HAP-1 (cell line): ENCODE results near the gene NCKAP5.
"Not testable (repeated sequence)": the region's sequence is repeated elsewhere in the genome, so short reads cannot be mapped to it uniquely, and the experiment has no call there.

Experiments used
- DNase-seq, 2 experiments: peaks; one replicate each; pipeline ENCODE4 v3.0.0-alpha.2; 2016 to 2020; ENCODE audit warnings: low spot score in 2 of 2
- H3K27me3 ChIP-seq: fragments of 250-450 bp; sonication (Bioruptor Pico); 2 replicates; pipeline ENCODE4 v1.5.1; 2020; ENCODE audit warnings: low read depth, mild to moderate bottlenecking, moderate library complexity
- H3K36me3 ChIP-seq: fragments of 250-450 bp; sonication (Bioruptor Pico); replicated peaks from 2 replicates; pipeline ENCODE4 v1.5.1; 2020; ENCODE audit warnings: mild to moderate bottlenecking
- H3K4me1 ChIP-seq: fragments of 250-450 bp; sonication (Bioruptor Pico); 2 replicates; pipeline ENCODE4 v1.5.1; 2020; ENCODE audit warnings: mild to moderate bottlenecking
- H3K4me3 ChIP-seq: fragments of 250-450 bp; sonication (Bioruptor Pico); 2 replicates; pipeline ENCODE4 v1.5.1; 2020; ENCODE audit warnings: mild to moderate bottlenecking, moderate library complexity
- H3K9me3 ChIP-seq: fragments of 250-450 bp; sonication (Bioruptor Pico); 2 replicates; pipeline ENCODE4 v1.5.1; 2020; ENCODE audit warnings: mild to moderate bottlenecking, moderate library complexity
- in situ Hi-C: fragments of 300-500 bp; cut with MboI; formaldehyde crosslinking; loops from 3 replicates; pipeline ENCODE4 v1.14.3; 2020; ENCODE audit warnings: low sequenced_read_pairs, inconsistent platforms, mixed read lengths

NCKAP5 gene

DNA sequence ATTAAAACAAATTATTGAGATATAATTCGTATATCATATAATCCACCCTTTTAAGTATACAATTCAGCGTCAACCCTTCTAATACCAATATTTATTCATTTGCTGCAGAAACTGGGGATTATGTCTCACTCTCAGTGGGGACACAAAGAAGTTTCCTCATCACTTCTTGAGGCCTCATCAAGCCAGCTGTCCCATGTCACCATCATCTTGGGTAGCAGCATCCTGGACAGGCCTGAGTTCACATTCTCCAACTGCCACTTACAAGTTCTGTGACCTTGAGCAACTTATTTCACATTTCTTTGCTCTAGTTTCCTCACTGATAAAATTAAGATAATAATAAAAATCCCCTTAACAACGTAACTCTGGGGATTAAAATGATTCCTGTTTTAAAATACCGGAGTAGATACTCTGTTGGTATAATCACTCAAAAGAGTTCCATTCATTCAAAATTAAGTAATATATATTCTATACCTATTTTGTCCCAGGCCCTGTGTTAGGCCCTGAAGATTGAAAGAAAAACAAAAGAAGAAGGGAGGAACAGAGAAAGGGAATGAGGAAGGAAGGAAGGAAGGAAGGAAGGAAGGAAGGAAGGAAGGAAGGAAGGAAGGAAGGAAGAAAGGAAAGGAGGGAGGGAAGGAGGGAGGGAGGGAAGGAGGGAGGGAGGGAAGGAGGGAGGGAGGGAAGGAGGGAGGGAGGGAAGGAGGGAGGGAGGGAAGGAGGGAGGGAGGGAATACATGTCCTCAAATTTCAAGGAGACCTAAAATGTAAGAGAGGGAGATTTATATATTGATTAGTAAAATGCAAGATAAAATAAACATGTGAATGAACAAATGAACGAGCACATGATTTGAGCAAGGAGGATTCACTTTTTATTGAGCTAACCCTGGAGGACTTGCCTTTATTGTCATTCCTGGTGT lies 42.4 kb downstream of the NCKAP5 start:
- H3K4me3 ChIP-seq, result no peak overlapping the region
- no peaks in the 10 kb centered on the region for H3K36me3 ChIP-seq
- no peaks in the 10 kb centered on the region for H3K27me3 ChIP-seq
- in situ Hi-C loops, result no loop called here
- no peaks in the 10 kb centered on the region; the same call in 1 of the 2 replicates for H3K4me1 ChIP-seq
- no peak for DNase-seq
- H3K9me3 ChIP-seq, result no peaks in the 10 kb centered on the region

GRCh38 chr2:133525090-133525489 lies 43.2 kb downstream of the NCKAP5 start:
- no peaks in the 10 kb centered on the region; the same call in 1 of the 2 replicates for H3K4me1 ChIP-seq
- H3K4me3 ChIP-seq, result no peak overlapping the region
- no peaks in the 10 kb centered on the region for H3K27me3 ChIP-seq
- no peak for DNase-seq
- in situ Hi-C loops, result no loop called here
- H3K36me3 ChIP-seq, result no peaks in the 10 kb centered on the region
- no peaks in the 10 kb centered on the region for H3K9me3 ChIP-seq

DNA sequence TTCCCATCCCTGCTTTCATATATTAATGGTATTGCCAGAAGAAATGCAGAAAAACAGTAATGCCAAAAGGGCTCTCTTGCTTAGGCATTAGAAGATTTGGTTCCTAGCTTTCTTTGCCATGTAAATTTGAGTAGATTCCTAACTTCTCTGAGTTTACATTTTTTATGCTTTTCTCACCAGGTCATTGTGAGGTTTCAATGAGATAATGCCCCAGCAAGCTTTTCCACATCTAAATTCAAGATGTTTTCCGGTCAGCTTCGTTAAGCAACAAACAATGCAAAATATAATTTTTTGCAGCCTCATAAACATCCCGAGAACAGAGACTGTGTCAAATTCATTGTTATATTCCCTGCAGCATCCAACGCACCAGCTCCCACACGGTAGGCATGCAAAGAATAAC lies 44.9 kb downstream of the NCKAP5 start:
- H3K9me3 ChIP-seq, result no peaks in the 10 kb centered on the region
- in situ Hi-C loops, result no loop called here
- no peaks in the 10 kb centered on the region; the same call in 1 of the 2 replicates for H3K4me1 ChIP-seq
- H3K4me3 ChIP-seq, result no peak overlapping the region
- H3K36me3 ChIP-seq, result no peaks in the 10 kb centered on the region
- DNase-seq, result no peak
- no peaks in the 10 kb centered on the region for H3K27me3 ChIP-seq

- Histone ChIP-seq H3K4me1 (no peaks in the 10 kb centered on the region; the same call in 1 of the 2 replicates), H3K36me3 (no peaks in the 10 kb centered on the region), H3K4me3 (no peak overlapping the region), H3K27me3 (no peaks in the 10 kb centered on the region), H3K9me3 (no peaks in the 10 kb centered on the region)
- in situ Hi-C loops, result no loop called here
- no peak for DNase-seq
These were observed 46.1 kb downstream of the NCKAP5 start for GRCh38 chr2:133522204-133522603.

DNA sequence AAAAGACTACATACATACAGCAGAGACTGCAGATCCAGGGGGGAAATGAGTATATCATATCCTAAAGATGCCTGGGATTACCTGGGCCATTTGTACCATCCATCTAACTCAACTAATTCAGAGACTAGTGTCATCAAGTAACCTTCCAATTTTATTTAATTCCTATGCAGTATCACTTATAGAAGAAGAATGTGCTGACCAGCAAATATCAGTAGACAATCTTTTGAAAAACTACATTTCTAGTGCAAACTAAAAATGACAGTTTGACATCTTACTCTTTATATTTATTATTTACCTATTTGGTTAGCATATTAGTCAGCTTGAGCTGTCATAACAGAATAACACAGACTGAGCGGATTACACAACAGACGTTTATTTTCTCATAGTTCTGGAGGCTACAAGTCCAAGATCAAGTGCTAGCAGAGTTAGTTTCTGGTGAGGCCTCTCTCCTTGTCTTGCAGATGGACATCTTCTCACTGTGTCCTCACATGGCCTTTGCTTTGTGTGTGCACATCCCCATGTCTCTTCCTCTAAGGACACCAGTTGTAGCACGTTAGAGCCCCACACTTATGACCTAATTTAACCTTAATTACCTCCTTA lies 47.0 kb downstream of the NCKAP5 start:
- Histone ChIP-seq H3K9me3 (no peaks in the 10 kb centered on the region), H3K4me3 (no peak overlapping the region), H3K27me3 (no peaks in the 10 kb centered on the region), H3K36me3 (no peaks in the 10 kb centered on the region), H3K4me1 (no peaks in the 10 kb centered on the region)
- DNase-seq, result no peak
- in situ Hi-C loops, result no loop called here

DNA sequence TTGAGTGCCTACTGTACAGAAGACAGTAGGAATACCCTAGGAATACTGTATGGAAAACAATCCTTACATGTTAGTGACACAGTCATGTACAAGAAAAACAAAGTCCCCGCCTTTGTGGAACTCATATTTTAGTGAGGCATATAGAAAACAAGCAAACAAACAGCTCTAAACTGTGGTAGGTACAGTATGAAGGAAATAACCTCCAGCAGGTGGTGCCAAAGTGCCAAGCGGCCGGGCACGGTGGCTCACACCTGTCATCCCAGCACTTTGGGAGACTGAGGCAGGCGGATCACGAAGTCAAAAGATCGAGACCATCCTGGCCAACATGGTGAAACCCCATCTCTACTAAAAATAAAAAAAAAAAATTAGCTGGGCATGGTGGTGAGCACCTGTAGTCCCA lies 48.6 kb downstream of the NCKAP5 start:
- H3K9me3 ChIP-seq, H3K4me3 ChIP-seq, H3K27me3 ChIP-seq, H3K4me1 ChIP-seq, in situ Hi-C loops, H3K36me3 ChIP-seq: not testable (repeated sequence)
- DNase-seq, result peak in 1 of 2 experiments; percentile 9

GRCh38 chr2:133518700-133519344 lies 49.4 kb downstream of the NCKAP5 start:
- DNase-seq, result no peak
- Histone ChIP-seq H3K4me3 (no peak overlapping the region), H3K9me3 (no peaks in the 10 kb centered on the region), H3K36me3 (no peaks in the 10 kb centered on the region), H3K4me1 (no peaks in the 10 kb centered on the region), H3K27me3 (no peaks in the 10 kb centered on the region)
- in situ Hi-C loops, result no loop called here

- Histone ChIP-seq H3K4me3 (no peak overlapping the region), H3K4me1 (no peaks in the 10 kb centered on the region), H3K27me3 (no peaks in the 10 kb centered on the region), H3K36me3 (no peaks in the 10 kb centered on the region), H3K9me3 (no peaks in the 10 kb centered on the region)
- no peak for DNase-seq
- in situ Hi-C loops, result no loop called here
These were observed 50.4 kb downstream of the NCKAP5 start for GRCh38 chr2:133517876-133518275.

- H3K27me3 ChIP-seq, result no peaks in the 10 kb centered on the region
- in situ Hi-C loops, result no loop called here
- no peaks in the 10 kb centered on the region for H3K4me1 ChIP-seq
- no peaks in the 10 kb centered on the region for H3K9me3 ChIP-seq
- no peak overlapping the region for H3K4me3 ChIP-seq
- DNase-seq, result no peak
- H3K36me3 ChIP-seq, result no peaks in the 10 kb centered on the region
These were observed 51.7 kb downstream of the NCKAP5 start for GRCh38 chr2:133516405-133517026.

DNA sequence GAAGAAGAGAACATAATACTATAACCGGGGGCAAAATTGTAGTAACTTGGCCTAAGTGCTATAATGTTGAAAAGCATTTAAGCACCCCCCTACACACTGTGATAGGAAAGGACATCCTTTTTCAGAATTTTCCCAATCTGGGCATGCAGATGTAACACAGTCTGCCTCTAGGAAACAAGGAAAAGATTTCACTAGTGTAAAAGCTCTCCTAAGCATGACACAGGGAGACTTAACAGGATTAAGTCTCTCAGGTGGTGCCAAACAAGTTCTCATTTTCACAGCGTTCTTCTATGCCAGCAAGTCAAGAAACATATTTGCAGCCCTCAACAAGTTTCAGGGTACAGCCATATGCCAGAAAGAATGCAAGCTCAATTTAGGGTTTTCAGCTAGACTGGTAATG lies 53.0 kb downstream of the NCKAP5 start:
- Histone ChIP-seq H3K9me3 (no peaks in the 10 kb centered on the region), H3K4me3 (no peak overlapping the region), H3K36me3 (no peaks in the 10 kb centered on the region), H3K27me3 (no peaks in the 10 kb centered on the region), H3K4me1 (no peaks in the 10 kb centered on the region)
- in situ Hi-C loops, result no loop called here
- DNase-seq, result no peak

- no peak overlapping the region for H3K4me3 ChIP-seq
- DNase-seq, result no peak
- in situ Hi-C loops, result no loop called here
- no peaks in the 10 kb centered on the region for H3K4me1 ChIP-seq
- no peaks in the 10 kb centered on the region for H3K9me3 ChIP-seq
- no peaks in the 10 kb centered on the region for H3K27me3 ChIP-seq
- H3K36me3 ChIP-seq, result no peaks in the 10 kb centered on the region
These were observed 54.4 kb downstream of the NCKAP5 start for GRCh38 chr2:133513893-133514292.

DNA sequence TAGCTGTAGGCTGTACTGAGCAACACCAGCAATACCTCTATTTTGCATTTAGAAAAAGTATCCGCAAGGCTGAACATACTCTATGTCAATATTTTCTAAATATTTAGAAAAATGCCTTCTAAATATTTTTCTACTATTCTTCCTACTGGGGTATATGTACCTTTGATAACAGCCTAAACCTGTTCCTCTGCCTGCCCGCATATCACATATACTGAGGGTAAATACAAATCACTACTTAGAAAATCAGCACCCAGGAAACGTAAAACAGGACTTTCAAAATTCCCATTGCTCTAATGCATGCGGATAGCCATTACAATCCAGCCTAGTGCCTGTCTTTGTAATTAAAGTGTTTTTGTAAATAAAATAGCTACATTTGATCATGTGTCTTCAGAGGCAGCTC lies 56.1 kb downstream of the NCKAP5 start:
- H3K4me1 ChIP-seq, result no peaks in the 10 kb centered on the region
- H3K9me3 ChIP-seq, result no peaks in the 10 kb centered on the region
- no peaks in the 10 kb centered on the region for H3K27me3 ChIP-seq
- in situ Hi-C loops, result no loop called here
- H3K36me3 ChIP-seq, result no peaks in the 10 kb centered on the region
- H3K4me3 ChIP-seq, result no peak overlapping the region
- no peak for DNase-seq

DNA sequence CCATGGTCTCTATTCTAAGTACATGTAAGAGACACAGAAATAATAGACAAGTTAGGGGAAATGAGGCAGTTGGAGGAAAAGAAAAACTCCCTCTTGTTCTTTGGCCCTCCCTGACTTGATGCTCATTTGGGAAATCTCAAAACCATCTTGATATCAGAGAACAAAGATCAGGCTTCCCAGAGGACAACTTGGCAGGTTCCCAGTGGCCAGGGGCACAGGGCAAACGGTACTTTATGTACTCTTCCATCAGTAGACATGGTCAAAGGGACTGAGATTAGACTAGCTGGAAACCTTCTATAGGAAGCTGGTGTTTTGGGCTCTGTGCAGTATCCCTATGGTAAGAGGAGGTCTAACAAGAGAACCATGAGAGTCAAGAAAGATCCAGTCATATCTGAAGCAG lies 56.6 kb downstream of the NCKAP5 start:
- DNase-seq, result no peak
- in situ Hi-C loops, result no loop called here
- no peaks in the 10 kb centered on the region for H3K4me1 ChIP-seq
- H3K27me3 ChIP-seq, result no peaks in the 10 kb centered on the region
- H3K36me3 ChIP-seq, result no peaks in the 10 kb centered on the region
- H3K9me3 ChIP-seq, result no peaks in the 10 kb centered on the region
- no peak overlapping the region for H3K4me3 ChIP-seq

DNA sequence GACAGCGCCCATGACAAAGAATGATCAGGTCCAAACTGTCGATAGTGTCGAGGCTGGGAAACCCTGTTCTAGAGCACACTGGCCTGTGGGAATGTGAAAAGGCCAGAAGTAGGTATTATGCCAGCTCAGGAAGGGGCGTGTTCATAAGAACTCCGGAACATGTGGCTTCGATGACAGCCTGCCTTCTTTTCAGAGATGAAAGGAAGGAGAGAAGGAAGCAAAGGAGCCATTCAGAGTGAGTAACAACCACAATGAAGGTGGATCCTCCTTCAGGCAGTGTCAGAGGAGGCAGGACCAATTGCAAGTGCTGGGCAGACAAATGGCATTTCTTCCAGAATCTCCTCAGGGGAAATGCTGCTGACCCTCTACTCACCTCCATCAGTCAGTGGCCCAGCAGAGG lies 58.5 kb downstream of the NCKAP5 start:
- in situ Hi-C loops, result no loop called here
- no peaks in the 10 kb centered on the region for H3K4me1 ChIP-seq
- no peak for DNase-seq

More for the DNA sequence above, 58.5 kb downstream of the NCKAP5 start:
- Histone ChIP-seq H3K36me3 (no peaks in the 10 kb centered on the region), H3K4me3 (no peak overlapping the region), H3K27me3 (no peaks in the 10 kb centered on the region), H3K9me3 (no peaks in the 10 kb centered on the region)
